22Rv1 (cell line): Measurements from ENCODE around the gene SLC12A4.

Experiments used
- CTCF ChIP-seq: fragments of 450-650 bp; IDR thresholded peaks from 2 replicates; pipeline ENCODE4 v1.5.1; 2017; ENCODE audit warnings: mild to moderate bottlenecking
- ZFX ChIP-seq: fragments of 450-650 bp; IDR thresholded peaks from 2 replicates; pipeline ENCODE4 v1.6.1; 2017; ENCODE audit warnings: antibody characterized with exemption, borderline replicate concordance

- TF ChIP-seq CTCF = no peak
- no peak for TF ChIP-seq ZFX
Observed at GRCh38 chr16:67942510-67943255, 25.8 kb downstream of the SLC12A4 start.
